ENCODE measurements around the gene TBX5.

TBX5 gene

DNA sequence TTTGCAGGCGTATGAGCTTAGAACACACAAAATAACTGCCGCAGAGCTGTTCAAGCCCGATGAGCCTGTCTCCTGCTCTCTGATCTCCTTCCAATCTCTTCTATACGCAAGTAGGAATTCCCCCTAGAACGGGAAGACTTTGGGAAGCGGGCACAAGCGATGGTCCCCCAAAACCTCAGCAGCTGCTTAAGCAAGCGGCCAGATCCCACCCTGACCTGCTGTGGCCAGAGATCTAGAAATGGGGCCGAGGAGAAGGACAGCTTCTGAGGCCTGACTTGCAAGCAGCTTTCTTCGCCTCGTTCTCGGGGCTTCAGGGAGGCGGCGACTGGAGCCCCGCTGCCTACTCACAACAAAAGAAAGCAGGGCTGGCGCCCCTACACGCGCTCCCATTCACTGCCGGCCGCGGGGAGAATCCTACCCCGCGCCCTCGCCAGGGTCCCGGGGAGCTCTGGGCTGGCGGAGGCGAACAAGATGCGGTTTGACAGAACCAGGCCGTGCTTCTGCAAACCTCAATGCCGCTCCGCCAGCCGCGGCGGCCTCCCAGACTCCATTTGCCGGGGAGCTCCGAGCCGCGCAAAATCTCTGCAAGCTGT lies 922 bp downstream of the TBX5 start:
- TF ChIP-seq, protein P1, sequence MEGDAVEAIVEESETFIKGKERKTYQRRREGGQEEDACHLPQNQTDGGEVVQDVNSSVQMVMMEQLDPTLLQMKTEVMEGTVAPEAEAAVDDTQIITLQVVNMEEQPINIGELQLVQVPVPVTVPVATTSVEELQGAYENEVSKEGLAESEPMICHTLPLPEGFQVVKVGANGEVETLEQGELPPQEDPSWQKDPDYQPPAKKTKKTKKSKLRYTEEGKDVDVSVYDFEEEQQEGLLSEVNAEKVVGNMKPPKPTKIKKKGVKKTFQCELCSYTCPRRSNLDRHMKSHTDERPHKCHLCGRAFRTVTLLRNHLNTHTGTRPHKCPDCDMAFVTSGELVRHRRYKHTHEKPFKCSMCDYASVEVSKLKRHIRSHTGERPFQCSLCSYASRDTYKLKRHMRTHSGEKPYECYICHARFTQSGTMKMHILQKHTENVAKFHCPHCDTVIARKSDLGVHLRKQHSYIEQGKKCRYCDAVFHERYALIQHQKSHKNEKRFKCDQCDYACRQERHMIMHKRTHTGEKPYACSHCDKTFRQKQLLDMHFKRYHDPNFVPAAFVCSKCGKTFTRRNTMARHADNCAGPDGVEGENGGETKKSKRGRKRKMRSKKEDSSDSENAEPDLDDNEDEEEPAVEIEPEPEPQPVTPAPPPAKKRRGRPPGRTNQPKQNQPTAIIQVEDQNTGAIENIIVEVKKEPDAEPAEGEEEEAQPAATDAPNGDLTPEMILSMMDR (IDR thresholded peaks at IDR 0.05), result no peak
- no peak overlapping the region for H3K27ac Mint-ChIP-seq
- H3K4me1 Mint-ChIP-seq, result peaks cover 20% of the 10 kb centered on the region
- DNase-seq, result no peak
- H3K27me3 Mint-ChIP-seq (ENCODE audit: low read depth, poor library complexity), result peaks cover 100% of the 10 kb centered on the region
- peaks cover 6% of the 10 kb centered on the region for H3K9me3 Mint-ChIP-seq
- no peaks in the 10 kb centered on the region for H3K36me3 Mint-ChIP-seq (ENCODE audit: low read depth)
- H3K4me3 Mint-ChIP-seq, result no peak overlapping the region

DNA sequence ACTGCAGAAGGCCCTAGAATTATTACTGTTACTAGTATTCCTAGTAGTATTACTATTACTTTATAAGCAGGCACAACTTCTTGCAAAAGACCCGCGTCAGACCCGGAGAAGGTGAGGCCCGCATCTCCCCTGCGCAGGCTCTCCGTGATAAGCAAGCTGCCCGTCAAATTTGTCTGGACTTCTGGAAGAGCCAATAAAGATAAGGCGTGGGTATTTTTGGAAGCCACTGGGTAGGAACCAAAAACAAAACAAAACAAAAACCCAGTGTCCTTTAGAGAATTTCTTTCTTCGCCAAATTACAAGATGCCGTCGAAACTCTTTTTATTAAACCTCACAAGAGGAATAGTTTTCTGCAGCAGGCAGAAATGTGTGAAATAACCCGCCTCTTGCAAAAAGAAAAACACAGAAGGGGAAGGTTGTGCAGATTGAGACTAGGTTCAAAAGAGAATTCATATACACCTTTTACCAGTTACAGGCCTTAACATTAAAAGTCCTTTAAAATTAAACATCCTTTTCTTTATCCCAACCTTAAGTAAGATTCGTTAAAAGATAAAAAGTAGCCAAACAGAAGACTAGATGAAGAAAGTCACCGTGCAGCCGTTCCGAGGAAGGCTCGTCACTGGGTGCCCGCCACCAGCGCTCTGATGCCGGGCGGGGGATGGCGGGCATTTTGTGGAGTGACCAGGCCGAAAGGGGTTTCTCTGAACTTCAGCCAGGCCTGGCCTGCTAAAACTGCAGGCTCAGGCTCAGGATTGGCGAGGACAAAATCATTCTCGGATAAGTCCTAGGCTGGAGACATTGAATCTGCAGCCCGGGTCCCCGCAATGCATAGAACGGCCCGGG lies 1.6 kb downstream of the TBX5 start:
- no peak for DNase-seq
- H3K9me3 Mint-ChIP-seq, result peaks cover 6% of the 10 kb centered on the region
- peaks cover 20% of the 10 kb centered on the region for H3K4me1 Mint-ChIP-seq
- TF ChIP-seq, protein P1 (IDR thresholded peaks at IDR 0.05), result no peak
- peaks cover 100% of the 10 kb centered on the region for H3K27me3 Mint-ChIP-seq (ENCODE audit: low read depth, poor library complexity)
- H3K4me3 Mint-ChIP-seq, result no peak overlapping the region
- H3K36me3 Mint-ChIP-seq (ENCODE audit: low read depth), result no peaks in the 10 kb centered on the region
- no peak overlapping the region for H3K27ac Mint-ChIP-seq

DNA sequence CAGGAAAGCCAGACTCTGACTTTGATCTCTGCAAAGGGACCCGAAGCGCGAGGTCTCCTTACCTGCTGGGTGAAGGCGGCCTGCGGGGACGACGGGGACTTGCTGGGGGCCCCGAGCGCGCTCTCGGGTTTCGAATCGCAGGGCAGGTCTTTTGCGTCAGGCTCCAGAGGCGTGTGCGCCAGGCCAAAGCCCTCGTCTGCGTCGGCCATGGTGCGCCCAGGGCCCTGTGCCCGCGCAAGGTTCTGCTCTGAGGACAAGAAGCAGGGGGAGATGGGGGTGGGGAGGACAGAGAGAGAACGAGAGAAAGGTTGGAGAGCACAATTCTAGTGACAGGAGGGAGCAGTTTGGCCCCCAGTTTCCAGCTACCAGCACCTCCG lies 2.3 kb downstream of the TBX5 start:
- H3K36me3 Mint-ChIP-seq (ENCODE audit: low read depth), result no peaks in the 10 kb centered on the region
- H3K4me3 Mint-ChIP-seq, result no peak overlapping the region
- H3K27ac Mint-ChIP-seq, result no peak overlapping the region
- H3K9me3 Mint-ChIP-seq, result peaks cover 6% of the 10 kb centered on the region
- H3K4me1 Mint-ChIP-seq, result peaks cover 20% of the 10 kb centered on the region
- H3K27me3 Mint-ChIP-seq (ENCODE audit: low read depth, poor library complexity), result peaks cover 100% of the 10 kb centered on the region
- DNase-seq, result no peak
- TF ChIP-seq, protein P1 (IDR thresholded peaks at IDR 0.05), result no peak

DNA sequence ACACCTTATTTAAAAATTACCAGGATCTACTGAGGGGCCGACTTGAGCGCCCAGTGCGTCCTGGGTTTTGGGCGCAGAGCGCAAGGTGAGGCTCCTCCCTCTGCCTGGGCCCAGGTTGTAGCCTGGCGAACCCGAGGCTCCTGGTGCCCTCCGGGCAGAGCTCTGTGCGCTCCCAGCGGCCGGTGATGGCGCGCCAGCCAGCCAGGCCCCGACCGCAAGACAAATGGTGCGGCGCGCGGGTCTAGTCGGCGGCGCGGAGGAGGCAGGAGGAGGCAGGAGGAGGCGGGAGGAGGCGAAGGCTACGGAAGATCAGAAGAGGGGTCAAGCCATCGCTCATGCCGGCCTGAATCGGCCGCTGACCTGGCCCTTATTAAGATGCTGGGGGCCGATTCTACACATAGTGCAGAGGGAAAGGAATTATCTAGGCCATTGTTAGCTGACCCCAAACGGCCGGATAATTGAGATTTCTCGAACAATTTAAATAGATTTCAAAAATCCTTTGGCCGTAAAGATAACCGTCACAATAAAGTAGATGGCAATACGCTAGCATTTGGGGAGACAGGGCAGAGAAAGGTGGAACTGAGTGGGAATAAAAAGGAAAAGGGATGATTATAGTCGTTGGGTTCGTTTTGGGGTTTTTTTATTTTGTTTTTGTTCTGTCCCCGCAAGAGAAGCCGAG lies 2.8 kb downstream of the TBX5 start:
- TF ChIP-seq, protein P1 (IDR thresholded peaks at IDR 0.05), result peak; percentile 52
- H3K27me3 Mint-ChIP-seq (ENCODE audit: low read depth, poor library complexity), result peaks cover 100% of the 10 kb centered on the region
- no peak overlapping the region for H3K4me3 Mint-ChIP-seq
- H3K36me3 Mint-ChIP-seq (ENCODE audit: low read depth), result no peaks in the 10 kb centered on the region
- peaks cover 20% of the 10 kb centered on the region for H3K4me1 Mint-ChIP-seq
- H3K9me3 Mint-ChIP-seq, result peaks cover 6% of the 10 kb centered on the region
- peak overlapping the region; percentile 32 for H3K27ac Mint-ChIP-seq
- peak; percentile 80 for DNase-seq

DNA sequence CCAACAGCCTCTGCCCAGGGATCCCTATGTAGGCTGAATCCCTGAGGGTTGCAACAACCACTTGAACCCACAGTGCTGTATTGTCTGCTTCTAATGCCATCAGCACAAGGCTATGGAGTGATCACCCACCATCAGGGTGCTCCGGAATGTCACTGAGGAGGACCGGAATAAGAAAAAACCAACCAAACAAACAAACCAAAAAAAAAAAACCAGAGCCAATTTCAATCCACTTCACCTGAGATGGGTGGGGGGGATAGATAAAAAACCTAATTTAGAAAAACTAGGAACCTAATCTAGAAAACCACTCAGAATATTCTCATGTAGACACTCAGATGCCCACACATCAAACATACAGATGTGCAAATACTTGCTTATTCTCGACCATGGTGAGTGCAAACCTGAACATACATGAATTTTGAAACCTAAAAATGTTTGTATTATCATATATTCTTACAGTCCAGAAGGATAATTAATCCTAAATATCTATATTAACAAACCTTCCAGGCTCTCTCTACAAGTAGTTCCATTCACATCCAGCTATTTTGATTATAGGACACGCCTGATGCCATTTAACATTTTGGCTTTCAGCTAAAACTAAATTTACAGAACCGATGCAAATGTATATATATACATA lies 3.7 kb downstream of the TBX5 start:
- H3K4me1 Mint-ChIP-seq, result peaks cover 20% of the 10 kb centered on the region
- no peak overlapping the region for H3K27ac Mint-ChIP-seq
- H3K36me3 Mint-ChIP-seq (ENCODE audit: low read depth), result no peaks in the 10 kb centered on the region
- DNase-seq, result no peak
- TF ChIP-seq, protein P1 (IDR thresholded peaks at IDR 0.05), result no peak
- peaks cover 6% of the 10 kb centered on the region for H3K9me3 Mint-ChIP-seq
- H3K27me3 Mint-ChIP-seq (ENCODE audit: low read depth, poor library complexity), result peaks cover 100% of the 10 kb centered on the region
- no peak overlapping the region for H3K4me3 Mint-ChIP-seq
